NCI-H128 (cell line): ENCODE results near the gene KRTAP10-5.
"Not testable (repeated sequence)": the region's sequence is repeated elsewhere in the genome, so short reads cannot be mapped to it uniquely, and the experiment has no call there.

Experiments
- DNase-seq: peaks from one replicate; lab custom pipeline; 2025; ENCODE audit not compliant: unreplicated experiment; lab: John Stamatoyannopoulos, UW

KRTAP10-5 gene

DNA sequence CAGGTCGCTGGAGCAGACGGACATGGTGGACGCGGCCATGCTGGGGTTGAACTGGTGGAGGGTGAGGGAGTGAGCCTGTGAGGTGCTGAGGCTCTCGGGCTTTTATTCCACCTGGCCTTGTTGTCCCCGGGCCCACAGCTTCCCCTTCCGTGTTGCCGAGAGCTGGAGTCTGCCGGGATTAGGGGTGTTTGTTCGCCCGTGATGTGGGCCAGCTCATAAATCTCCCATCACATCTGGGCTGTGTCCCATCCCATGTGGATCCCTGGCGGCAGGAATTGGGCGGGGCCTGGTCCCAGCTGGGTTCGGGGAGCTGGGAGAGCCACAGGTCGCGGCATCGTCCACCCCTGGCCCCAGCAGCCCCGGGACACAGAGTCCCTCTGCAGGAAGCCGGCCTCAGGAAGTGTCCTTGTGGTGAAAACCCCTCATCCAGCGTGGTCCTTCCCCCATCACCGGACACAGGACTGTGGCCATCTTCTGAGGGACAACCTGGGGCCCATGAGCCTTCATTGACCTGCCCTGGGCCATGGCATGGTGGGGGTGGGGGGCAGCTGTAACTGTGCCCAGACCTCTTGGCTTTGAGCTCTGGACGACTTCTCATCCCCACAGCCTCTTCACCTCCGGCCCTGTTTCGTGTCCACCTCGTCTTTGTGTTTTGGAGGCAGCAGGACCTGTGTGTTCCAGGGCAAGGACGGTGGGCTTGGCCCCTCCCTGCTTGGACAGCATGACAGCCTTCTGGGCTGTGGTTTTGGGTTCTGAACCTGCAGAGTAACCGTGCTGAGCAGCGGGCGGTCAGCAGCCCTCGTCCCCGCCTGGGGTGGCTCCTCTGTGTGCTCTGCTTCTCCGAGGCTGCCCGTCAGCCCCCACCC, 12.3 kb upstream of the KRTAP10-5 start, which contains the start of gene KRTAP10-6:
KRTAP10-6 (minus strand) TSS at position 60 of the 866 bp plus-strand sequence; CDS start at position 39, 21 bp downstream.
- no peak for DNase-seq

DNA sequence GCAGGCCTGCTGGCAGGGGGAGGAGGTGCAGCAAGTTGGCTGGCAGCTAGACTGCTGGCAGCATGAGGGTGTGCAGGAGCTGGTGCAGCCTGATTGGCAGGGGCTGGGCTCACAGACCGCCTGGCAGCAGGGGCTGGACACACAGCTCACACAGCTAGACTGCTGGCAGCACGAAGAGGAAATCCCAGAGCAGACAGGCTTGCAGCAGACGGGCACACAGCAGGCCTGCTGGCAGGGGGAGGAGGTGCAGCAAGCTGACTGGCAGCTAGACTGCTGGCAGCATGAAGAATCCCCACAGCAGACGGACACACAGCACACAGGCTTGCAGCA, 11.4 kb upstream of the KRTAP10-5 start:
- DNase-seq, result not testable (repeated sequence)

DNA sequence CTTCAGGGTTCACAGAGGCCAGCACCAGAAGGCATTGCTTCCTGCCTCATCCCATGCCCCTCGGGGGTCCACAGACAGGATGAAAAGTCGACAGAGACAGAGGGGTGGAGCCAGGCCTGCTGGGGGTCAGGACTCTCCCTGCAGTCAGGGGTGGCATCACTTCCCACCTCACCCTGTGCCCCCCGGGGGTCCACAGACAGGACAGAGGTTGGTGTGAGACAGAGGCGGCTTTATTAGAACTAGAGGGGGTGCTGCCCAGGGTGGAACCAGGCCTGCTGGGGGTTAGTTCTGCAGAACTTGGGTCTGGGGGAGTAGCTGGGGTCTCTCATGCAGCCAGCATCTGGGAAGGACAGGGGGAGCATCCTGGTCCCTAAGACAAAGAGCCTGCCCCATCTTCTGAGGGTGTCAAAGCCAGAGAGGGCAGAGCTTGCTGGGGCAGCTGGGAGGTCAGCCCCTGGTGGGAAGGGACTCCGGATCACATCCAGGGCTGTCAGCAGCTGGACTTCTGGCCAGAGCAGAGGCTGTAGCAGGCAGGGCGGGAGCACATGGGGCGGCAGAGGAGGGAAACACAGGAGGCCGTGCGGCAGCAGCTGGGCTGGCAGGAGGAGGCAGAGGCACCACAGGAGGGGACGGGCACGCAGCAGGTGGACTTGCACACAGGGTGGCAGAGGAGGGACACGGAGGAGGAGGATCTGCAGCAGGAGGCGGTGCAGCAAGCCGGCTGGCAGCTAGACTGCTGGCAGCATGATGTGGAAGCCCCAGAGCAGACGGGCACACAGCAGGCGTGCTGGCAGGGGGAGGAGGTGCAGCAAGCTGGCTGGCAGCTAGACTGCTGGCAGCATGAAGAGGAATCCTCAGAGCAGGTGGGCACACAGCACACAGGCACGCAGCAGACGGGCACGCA, 10.7 kb upstream of the KRTAP10-5 start:
- not testable (repeated sequence) for DNase-seq

DNA sequence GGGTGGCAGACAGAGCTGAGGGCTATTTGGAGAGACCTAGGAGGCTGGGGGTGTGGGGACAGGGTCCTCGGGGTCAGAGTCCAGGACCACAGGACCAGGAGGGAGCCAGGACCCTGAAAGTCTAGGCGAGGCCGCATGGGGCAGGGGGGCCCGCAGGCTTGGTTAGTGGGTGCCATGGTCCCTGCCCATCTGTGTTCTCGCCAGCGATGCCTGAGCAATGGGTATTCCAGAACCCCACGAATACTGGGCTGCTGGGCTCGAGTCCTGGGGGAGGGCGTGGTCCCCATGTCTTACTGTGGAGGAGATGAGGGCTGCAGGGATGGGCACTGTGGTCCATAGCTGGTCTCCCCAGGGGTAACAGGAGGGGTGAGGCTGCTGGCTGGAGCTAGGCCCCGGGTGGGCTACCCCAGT, 9.9 kb upstream of the KRTAP10-5 start:
- DNase-seq, result no peak

DNA sequence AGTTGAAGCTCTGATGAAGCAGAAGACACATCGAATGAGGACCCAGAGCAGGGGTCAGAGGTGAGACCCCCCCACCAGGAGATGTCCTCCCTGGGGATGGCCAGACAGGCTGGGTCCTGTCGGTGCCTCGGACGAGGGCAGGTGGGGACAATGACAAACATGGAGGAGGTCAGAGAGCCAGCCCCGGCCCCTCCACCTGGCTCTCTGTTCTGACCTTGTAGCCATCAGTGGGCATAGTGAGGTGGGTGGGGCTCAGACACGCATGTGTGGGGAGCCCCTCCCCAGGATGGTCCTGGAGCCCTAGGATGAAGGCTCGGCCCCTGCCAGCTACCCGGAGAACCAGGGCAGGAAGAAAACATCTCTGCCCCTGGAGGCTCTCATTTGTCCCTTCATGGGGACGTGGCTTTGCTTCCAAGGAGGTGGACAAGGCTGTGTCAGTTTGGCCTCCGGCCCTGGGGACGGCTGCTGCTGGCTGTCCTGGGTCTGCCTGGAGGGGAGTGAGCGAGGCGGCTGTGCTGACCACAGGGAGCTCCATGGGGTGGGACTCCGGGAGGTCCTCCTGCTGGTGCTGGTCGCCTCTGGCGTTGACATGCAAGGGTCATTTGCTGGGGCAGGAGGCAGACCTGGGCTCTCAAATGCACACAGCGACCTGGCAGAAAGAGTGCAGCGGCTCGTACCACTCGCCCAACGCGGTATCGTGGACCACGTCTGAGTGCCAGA, 9.3 kb upstream of the KRTAP10-5 start:
- no peak for DNase-seq

DNA sequence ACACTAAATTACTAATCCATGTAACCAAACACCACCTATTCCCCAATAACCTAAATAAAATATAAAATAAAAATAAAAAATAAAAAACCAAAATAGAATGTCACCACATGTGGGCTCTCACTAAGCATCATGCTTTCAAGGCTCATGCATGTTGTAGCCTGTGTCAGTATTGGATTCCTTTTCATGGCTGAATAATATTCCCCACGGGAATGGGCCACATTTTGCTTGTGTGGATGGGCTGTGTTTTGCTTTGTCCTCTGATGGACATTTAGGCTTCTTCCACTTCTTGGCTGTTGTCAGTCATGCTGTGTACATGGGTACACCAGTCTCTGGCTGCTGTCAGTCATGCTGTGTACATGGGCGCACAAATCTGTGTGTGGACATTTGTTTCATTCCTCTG, 8.7 kb upstream of the KRTAP10-5 start:
- DNase-seq, result no peak

DNA sequence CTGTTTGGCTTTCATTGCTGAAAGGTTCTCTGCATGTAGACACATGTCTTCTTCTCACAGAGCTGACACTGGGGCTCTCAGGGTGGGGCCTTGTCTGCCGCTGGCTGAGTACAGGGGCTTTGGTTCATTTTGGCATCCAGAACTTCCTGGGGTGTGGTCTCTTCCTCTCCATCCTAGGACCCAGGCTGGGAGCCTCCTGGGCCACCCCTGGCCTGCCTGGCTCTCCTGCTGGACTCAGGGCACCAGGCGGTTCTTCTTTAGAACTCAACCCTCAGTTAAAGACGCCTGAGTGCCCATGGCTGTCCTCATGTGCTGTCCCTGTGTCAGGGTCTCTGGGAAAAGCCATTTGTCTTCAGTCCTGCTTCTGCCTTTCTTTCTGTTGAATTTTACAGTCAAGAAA, 5.5 kb upstream of the KRTAP10-5 start:
- no peak for DNase-seq

DNA sequence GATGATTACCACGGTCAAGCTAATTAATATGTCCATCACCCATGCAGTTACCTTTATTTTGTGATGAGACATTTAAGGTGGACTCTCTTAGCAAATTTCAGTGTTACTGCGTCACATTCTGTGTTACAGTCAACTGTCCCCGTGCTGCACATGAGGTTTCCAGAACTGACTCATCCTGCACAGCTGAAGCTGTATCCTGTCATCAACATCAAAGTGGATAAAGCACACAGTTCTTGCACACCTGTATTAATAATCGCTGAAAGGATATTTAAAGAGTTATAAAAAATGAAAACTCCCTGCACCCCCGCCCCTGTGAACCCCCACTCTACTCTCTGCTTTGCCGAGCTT, 3.4 kb upstream of the KRTAP10-5 start:
- DNase-seq, result no peak

DNA sequence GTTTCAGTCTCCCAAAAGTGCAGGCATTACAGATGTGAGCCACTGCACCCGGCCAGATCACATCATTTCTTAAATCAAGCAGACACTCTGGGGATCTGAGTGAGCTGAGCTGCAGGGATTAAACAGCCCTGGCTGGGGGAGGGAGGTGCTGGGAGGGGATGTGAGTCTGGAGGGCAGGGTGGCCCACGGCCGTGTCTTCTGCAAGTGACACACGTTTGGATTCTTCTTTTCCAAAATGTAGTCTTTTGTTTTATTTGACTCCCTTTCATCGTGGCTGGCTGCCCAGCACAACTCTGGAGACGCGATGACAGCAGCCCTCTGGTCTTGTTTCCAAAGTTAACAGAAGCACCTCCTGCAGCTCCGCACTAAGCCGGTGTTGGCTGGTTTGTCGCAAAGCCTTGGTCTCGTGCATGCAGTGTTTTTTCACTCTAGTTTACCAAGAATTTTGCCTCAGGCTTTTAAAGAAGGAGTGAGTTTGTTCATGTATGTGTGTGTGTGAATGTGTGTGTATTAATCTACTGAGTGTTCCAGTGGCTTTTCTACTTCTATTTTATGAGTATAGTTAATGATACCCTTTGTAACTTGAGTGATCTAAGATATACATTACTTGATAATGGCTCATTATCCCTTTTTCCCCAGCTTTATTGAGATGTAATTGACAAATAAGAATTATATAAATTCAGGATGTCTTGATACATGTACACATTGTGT, 2.8 kb upstream of the KRTAP10-5 start:
- no peak for DNase-seq

DNA sequence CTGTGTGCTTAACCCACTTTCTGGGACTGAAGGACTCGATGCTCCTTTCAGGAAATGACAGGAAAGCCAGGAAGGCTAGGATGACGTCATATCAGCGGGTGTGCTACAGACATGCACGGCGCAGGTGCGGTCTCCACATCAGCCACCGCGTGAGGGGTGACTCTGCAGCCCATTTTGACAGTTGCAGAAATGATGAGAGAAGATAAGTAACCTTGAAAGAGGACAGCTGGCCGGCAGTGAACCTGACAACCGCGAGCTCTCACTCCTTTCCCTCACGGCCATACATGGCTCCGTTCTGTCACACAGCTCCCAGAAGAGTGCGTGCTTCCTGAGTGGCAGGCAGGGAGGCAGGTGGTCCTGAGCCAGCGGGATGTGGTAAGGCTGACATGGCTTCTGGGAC, 1.7 kb upstream of the KRTAP10-5 start:
- no peak for DNase-seq

DNA sequence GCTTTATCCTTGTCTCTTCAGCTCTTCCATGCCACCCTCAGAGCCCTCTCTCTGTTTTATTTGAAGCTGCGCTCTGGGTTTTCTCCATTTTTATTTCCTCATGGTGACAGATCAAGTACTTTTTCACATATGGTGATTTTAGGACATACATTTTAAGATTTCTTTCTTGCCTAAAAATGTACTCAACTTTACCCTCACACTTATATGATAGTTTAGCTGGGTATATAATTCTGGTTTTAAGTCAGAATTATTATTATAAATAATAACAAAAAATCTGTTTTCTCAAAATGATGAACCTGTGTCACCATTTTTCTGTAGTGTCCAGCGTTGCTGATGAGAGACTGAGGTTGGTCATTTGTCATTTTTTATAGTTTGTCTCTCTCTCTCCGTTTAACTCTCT, 754 bp upstream of the KRTAP10-5 start:
- no peak for DNase-seq

DNA sequence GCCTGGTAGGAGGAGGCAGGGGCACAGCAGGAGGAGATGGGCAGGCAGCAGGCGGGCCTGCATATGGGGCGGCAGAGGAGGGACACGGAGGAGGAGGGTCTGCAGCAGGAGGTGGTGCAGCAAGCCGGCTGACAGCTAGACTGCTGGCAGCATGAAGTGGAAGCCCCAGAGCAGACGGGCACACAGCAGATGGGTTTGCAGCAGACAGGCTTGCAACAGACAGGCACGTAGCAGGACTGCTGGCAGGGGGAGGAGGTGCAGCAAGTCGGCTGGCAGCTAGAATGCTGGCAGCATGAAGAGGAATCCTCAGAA, 615 bp downstream of the KRTAP10-5 start:
- DNase-seq, result no peak

DNA sequence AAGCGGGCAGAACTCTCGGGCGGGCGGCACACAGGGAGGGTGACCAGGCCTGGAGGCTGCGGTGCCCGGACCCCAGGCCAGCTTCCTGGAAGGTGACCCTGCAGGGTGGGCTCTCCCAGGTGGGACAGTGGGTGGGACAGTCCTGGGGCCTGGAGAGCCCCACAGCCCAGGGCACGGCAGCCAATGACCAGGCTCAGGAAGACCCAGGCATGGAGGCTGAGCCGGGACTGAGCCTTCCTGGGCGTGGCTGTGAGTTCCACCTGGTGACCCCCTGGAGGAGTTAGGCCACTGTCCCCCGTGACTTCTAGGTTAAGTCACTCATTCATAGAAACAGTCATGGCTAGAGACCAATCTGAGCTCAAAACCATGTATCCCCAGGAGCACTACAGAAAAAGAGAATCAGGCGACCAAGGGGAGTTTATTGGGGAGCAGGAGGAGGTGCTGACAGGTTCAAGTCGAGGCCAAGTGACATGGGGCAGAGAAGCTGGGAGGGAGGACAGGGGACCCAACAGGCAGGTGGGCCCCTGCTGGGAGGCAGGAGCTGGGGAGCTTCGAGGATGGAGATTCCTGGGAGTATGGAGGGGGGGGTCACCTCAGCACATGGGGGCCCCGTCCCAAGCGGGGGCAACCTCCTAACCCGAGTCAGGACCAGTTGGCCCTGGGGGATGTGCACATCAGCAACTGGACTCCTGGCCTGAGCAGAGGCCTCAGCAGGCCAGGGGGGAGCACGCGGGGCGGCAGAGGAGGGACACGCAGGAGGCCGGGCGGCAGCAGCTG, 1.2 kb downstream of the KRTAP10-5 start:
- DNase-seq, result no peak

DNA sequence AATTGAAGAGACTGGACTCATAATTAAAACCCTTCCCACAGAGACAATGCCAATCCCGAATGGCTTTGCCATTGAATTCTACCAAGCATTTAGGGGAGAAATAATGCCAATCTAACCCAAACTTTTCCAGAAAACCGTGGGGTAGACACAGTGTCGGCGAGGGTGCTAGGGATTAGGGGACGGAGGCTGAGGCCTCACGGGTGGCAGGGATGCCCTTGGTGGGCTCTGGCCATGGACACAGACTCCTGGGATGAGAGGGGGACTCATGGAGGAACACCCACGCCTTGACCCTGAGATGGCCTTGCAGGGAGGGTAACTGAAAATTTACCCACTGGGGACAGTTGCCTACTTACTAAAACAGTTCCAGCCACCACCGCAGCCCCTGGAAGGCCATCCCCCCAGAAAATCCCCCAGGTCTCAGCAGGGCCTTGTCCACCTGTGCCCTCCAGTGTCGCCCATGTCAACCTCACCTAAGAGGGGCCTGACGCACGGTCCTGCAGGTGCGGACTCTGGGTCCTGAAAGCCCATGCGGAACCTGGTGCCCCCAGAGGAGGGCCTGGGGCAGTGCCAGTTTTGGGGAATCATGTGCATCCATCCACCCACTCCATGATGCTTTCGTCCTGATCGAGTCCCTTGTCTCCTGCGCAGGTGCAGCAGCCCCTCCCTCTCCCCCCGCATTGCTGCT, 1.9 kb downstream of the KRTAP10-5 start:
- DNase-seq, result no peak

DNA sequence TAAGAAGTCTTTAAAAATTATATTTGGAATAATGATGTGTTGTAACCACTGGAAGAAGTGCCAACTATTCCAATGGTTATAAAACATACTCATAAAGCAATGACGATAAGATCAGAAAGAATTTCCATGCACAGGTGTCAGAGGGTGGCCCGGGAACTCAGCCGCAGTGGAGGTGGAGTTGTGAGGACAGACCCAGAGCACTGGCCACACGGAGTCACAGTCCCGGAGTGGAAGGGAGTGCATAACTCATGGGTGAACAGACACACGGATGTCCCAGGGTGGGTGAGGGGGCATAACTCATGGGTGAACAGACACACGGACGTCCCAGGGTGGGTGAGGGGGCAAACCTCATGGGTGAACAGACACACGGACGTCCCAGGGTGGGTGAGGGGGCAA, 4.4 kb downstream of the KRTAP10-5 start:
- DNase-seq, result no peak

DNA sequence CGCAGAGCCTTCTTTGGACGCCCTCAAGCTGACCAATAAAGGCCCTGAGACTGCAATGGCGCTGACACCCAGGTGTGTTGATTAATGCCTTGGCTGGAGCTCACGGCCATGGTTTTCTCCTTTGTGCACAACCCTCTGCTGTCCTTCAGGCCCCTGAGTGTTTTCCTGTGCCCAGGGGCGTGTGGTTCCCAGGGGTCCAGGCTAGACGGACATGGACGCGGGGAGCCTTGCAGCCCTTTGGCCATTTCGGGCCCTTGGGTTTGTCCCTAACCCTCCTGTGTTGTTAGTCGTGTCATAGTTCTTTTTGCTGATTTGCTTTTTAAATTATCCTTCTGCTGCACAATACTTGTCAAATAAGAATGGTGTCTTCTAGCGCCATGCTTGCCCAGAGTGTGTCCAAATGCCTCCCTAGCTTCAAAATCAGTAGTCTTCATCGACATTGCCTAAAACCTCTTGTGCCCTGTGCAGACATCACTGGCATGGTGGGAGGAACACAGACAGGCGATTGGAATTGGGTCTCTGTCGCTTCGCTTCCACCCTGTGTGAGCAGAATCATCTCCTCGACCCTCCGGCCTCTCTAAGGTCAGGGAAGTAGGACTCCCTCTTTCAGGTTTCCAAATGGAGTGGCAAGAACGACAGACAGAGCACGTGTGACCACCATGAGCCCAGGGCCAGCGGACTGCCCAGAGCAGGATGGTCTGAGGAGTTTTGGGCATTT, 4.9 kb downstream of the KRTAP10-5 start:
- no peak for DNase-seq

DNA sequence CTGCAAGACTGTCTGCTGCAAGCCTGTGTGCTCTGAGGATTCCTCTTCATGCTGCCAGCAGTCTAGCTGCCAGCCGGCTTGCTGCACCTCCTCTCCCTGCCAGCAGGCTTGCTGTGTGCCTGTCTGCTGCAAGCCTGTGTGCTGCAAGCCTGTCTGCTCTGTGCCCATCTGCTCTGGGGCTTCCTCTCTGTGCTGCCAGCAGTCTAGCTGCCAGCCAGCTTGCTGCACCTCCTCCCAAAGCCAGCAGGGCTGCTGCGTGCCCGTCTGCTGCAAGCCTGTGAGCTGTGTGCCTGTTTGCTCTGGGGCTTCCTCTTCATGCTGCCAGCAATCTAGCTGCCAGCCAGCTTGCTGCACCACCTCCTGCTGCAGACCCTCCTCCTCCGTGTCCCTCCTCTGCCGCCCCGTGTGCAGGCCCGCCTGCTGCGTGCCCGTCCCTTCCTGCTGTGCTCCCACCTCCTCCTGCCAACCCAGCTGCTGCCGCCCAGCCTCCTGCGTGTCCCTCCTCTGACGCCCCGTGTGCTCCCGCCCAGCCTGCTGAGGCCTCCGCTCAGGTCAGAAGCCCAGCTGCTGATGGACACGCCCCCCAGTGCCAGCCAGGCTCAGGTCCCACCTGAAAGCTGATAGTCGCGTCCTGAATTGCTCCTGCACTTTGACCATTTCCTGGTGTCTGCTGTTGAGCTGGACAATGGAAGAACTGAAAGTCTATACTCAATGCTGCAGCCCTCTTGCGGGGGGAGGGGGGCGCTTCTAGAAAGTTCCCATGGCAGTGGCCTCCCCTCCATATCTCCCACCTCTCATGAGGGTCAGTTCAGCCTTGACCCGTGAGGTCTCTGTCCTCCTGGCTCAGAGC, 5.7 kb downstream of the KRTAP10-5 start:
- no peak for DNase-seq
